GM12891 (cell line): ENCODE results near the gene GRIK3.

Experiments used
- PAX5 ChIP-seq: IDR thresholded peaks from 2 replicates; pipeline ENCODE4 v1.6.1; 2011; ENCODE audit warnings: low read length, moderate library complexity, mild to moderate bottlenecking; ENCODE audit not compliant: insufficient read depth, severe bottlenecking
- POLR2A ChIP-seq: IDR thresholded peaks from 2 replicates; pipeline ENCODE4 v1.6.1; 2011; ENCODE audit warnings: low read depth, low read length, control low read depth
- POLR2AphosphoS5 ChIP-seq: IDR thresholded peaks from 2 replicates; pipeline ENCODE4 v1.6.1; 2011; ENCODE audit warnings: low read depth, low read length, control low read depth
- POU2F2 ChIP-seq: IDR thresholded peaks from 2 replicates; pipeline ENCODE4 v1.6.1; 2011; ENCODE audit warnings: low read depth, mild to moderate bottlenecking, control low read depth, low read length, moderate library complexity
- SPI1 ChIP-seq: IDR thresholded peaks from 2 replicates; pipeline ENCODE4 v1.6.1; 2011; ENCODE audit warnings: low read depth, low read length, control low read depth
- TAF1 ChIP-seq: IDR thresholded peaks from 2 replicates; pipeline ENCODE4 v1.6.1; 2011; ENCODE audit warnings: low read depth, low read length, control low read depth

GRCh38 chr1:36851595-36851994 lies 182.7 kb downstream of the GRIK3 start:
- TF ChIP-seq POLR2A, result no peak
- no peak for TF ChIP-seq POU2F2
- no peak for TF ChIP-seq TAF1
- no peak for TF ChIP-seq POLR2AphosphoS5
- no peak for TF ChIP-seq PAX5
- TF ChIP-seq SPI1, result no peak
